MCF 10A (cell line): ENCODE measurements around the gene RASL12. TPM values are rescaled to one million over a fixed set of nuclear protein-coding genes. Genes with fewer than 3 reads are reported as not detected.

Experiments used
- BruUV-seq: library from RNA; stranded (reverse); fragments of 400-500 nt; replicated peaks from 2 replicates; lab custom pipeline; 2021; lab: Mats Ljungman, UMichigan
- CTCF ChIA-PET: fragments of 300-600 bp; sonication (Branson Sonifier 250); formaldehyde crosslinking; extraction: SDS; loops from one replicate; lab custom pipeline; 2021; ENCODE audit warnings: antibody characterized with exemption, inconsistent platforms; lab: Yijun Ruan, JAX
- POLR2A ChIA-PET: fragments of 300-600, 350-650 bp; sonication (Branson Sonifier 250); formaldehyde crosslinking; extraction: SDS; loops from one replicate; lab custom pipeline; 2020; ENCODE audit warnings: antibody characterized with exemption, inconsistent platforms; lab: Yijun Ruan, JAX
- DNase-seq: peaks from one replicate; pipeline ENCODE4 v3.0.0-alpha.2; 2018; ENCODE audit not compliant: unreplicated experiment
- H3K27ac Mint-ChIP-seq: one replicate; pipeline ENCODE4 v1.8.0; 2022; ENCODE audit warnings: mild to moderate bottlenecking, low read depth, mixed read lengths; ENCODE audit not compliant: unreplicated experiment
- H3K27me3 Mint-ChIP-seq: one replicate; pipeline ENCODE4 v1.8.0; 2022; ENCODE audit warnings: mixed read lengths; ENCODE audit not compliant: insufficient read depth, unreplicated experiment
- H3K36me3 Mint-ChIP-seq: one replicate; pipeline ENCODE4 v1.8.0; 2022; ENCODE audit warnings: mild to moderate bottlenecking, moderate library complexity, mixed read lengths; ENCODE audit not compliant: insufficient read depth, unreplicated experiment
- H3K4me1 Mint-ChIP-seq: one replicate; pipeline ENCODE4 v1.8.0; 2022; ENCODE audit warnings: mixed read lengths; ENCODE audit not compliant: insufficient read depth, unreplicated experiment
- H3K4me3 Mint-ChIP-seq: one replicate; pipeline ENCODE4 v1.8.0; 2022; ENCODE audit warnings: mild to moderate bottlenecking, moderate library complexity, mixed read lengths; ENCODE audit not compliant: unreplicated experiment
- H3K9me3 Mint-ChIP-seq: one replicate; pipeline ENCODE4 v1.8.0; 2022; ENCODE audit warnings: mixed read lengths; ENCODE audit not compliant: unreplicated experiment
- CTCF ChIP-seq: fragments of 200-600 bp; IDR thresholded peaks from one replicate; pipeline ENCODE4 v1.8.0; 2022; ENCODE audit warnings: antibody characterized with exemption, mild to moderate bottlenecking; ENCODE audit not compliant: unreplicated experiment
- intact Hi-C: fragments of 100-400 bp; cut with micrococcal nuclease; formaldehyde crosslinking; loops from 2 replicates; pipeline ENCODE4 v1.14.1; 2022
- total RNA-seq: library from RNA; stranded (reverse); gene quantifications from 2 replicates; pipeline ENCODE4 v1.2.3, GENCODE V29; 2022

Gene RASL12
- total RNA-seq, 1 experiment from 2014 or later: not detected

- Mint-ChIP-seq H3K4me1 (no peaks in the 10 kb centered on the region), H3K9me3 (no peaks in the 10 kb centered on the region), H3K27me3 (no peaks in the 10 kb centered on the region), H3K36me3 (no peaks in the 10 kb centered on the region), H3K4me3 (no peak overlapping the region), H3K27ac (no peak overlapping the region)
- no peak for TF ChIP-seq CTCF
- intact Hi-C loops: no loop called here
- ChIA-PET CTCF (interaction anchor here (0.7 kb wide), 1 partner anchor 39 kb away, joined by 4 read pairs; no protein-coding TSS in a partner anchor), POLR2A (interaction anchor here (0.5 to 1.6 kb wide), 2 partner anchors 9 to 42 kb away, joined by 3 read pairs; no protein-coding TSS in a partner anchor)
- no TSS peak for BruUV-seq
- no peak for DNase-seq
These were observed 24.4 kb upstream of the RASL12 start for GRCh38 chr15:65091946-65092770.

- H3K4me3 Mint-ChIP-seq: no peak overlapping the region
- TF ChIP-seq CTCF: no peak
- intact Hi-C loops: no loop called here
- no peaks in the 10 kb centered on the region for H3K9me3 Mint-ChIP-seq
- ChIA-PET POLR2A (interaction anchor here (0.6 kb wide), 1 partner anchor 162 kb away, joined by 3 read pairs; no protein-coding TSS in a partner anchor), CTCF (no interaction called here)
- no peaks in the 10 kb centered on the region for H3K4me1 Mint-ChIP-seq
- H3K27me3 Mint-ChIP-seq: peaks cover 15% of the 10 kb centered on the region
- BruUV-seq: no TSS peak
- H3K27ac Mint-ChIP-seq: no peak overlapping the region
- DNase-seq: no peak
- H3K36me3 Mint-ChIP-seq: no peaks in the 10 kb centered on the region
These were observed 21.5 kb upstream of the RASL12 start for GRCh38 chr15:65089206-65089824.

GRCh38 chr15:65088643-65089021 lies 20.8 kb upstream of the RASL12 start:
- Mint-ChIP-seq H3K36me3 (no peaks in the 10 kb centered on the region), H3K4me3 (no peak overlapping the region), H3K27ac (no peak overlapping the region), H3K9me3 (no peaks in the 10 kb centered on the region), H3K4me1 (no peaks in the 10 kb centered on the region), H3K27me3 (peaks cover 22% of the 10 kb centered on the region)
- POLR2A ChIA-PET: no interaction called here
- no peak for TF ChIP-seq CTCF
- no TSS peak for BruUV-seq
- intact Hi-C loops: no loop called here
- DNase-seq: no peak
- CTCF ChIA-PET: no interaction called here
